Stromal cell of bone marrow (primary cell): Measurements from ENCODE around the gene PPP1R13L.
"Not testable (repeated sequence)": the region's sequence is repeated elsewhere in the genome, so short reads cannot be mapped to it uniquely, and the experiment has no call there.

Source experiments
- DNase-seq: peaks from one replicate; pipeline ENCODE4 v3.0.0-alpha.2; 2012; ENCODE audit warnings: low read depth

PPP1R13L gene

DNA sequence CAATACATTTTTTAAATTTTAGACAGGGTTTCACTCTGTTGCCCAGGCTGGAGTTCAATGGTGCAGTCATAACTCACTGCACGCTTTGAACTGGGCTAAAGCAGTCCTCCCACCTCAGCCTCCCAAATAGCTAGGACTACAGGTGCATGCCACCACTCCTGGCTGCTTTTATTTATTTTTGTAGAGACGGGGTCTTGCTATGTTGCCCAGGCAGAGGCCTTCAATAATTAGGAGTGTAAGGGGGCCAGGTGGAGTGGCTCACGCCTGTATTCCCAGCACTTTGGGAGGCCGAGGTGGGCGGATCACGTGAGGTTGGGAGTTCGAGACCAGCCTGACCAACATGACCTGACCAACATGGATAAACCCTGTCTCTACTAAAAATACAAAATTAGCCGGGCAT, 27.7 kb upstream of the PPP1R13L start:
- not testable (repeated sequence) for DNase-seq

DNA sequence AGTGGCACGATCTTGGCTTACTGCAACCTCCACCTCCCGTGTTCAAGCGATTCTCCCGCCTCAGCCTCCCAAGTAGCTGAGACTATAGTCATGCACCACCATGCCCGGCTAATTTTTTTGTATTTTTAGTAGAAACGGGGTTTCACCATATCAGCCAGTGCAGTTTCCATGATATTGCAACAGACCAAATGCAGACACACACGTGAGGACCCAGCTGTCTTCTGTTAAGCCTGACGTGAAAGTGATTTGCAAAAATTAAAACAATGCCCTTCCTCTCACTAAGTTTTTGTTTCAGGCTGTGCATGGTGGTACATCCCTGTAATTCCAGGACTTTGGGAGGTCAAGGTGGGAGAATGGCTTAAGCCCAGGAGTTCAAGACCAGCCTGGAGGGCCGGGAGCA, 26.1 kb upstream of the PPP1R13L start:
- DNase-seq = not testable (repeated sequence)

DNA sequence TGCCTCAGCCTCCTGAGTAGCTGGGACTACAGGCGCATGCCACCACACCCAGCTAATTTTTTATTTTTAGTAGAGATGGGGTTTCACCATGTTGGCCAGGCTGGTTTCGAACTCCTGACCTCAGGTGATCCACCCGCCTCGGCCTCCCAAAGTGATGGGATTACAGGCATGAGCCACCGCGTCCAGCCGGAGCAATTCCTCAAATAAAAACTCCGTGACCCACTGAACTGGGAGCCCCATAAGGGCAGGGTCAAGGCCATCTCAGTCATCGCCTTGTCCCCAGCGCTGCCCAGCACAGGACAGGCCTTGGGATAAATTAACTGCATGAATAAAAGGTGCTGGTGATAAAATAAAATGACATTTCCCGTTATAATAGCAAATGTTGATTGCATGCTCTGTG, 25.0 kb upstream of the PPP1R13L start:
- DNase-seq = not testable (repeated sequence)

DNA sequence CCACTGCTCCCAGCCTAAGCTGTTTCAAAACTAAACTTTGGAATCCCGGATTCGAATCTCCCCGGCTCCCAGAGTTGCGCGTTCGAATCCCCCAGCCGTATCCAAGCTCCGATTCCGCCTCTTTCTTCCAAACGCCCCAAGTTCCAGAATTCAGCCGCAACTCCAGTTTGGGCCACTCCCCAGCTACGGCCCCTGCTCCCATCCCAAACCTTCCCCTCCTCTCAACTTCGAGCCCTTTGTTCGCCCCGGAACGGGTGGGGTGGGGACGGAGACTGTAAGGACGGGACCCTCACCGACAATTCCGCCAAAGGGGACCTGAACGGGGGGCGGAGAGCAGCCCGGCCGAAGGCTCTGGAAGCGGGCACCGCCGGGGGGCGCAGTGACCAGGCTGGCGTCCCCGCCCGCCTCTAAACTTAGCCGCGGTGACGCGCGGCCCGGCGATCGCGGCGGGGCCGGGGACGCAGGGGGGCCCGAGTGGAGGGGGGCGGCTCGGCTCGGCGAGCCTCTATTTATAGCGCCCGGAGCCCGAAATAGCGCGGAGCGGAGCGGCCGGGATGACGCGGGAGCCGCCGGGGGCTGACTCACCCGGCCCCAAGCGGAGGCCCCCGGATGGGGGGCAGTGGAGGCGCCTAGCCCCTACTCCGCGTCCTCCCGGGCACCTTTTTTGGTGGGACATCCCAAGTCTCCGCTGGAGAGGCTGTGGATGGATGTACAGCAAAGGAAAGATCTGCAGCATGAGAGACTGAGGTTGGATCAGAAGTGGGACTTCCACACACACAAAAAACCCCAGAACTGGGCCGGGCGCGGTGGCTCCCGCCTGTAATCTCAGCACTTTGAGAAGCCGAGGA, 23.7 kb upstream of the PPP1R13L start:
- no peak for DNase-seq

DNA sequence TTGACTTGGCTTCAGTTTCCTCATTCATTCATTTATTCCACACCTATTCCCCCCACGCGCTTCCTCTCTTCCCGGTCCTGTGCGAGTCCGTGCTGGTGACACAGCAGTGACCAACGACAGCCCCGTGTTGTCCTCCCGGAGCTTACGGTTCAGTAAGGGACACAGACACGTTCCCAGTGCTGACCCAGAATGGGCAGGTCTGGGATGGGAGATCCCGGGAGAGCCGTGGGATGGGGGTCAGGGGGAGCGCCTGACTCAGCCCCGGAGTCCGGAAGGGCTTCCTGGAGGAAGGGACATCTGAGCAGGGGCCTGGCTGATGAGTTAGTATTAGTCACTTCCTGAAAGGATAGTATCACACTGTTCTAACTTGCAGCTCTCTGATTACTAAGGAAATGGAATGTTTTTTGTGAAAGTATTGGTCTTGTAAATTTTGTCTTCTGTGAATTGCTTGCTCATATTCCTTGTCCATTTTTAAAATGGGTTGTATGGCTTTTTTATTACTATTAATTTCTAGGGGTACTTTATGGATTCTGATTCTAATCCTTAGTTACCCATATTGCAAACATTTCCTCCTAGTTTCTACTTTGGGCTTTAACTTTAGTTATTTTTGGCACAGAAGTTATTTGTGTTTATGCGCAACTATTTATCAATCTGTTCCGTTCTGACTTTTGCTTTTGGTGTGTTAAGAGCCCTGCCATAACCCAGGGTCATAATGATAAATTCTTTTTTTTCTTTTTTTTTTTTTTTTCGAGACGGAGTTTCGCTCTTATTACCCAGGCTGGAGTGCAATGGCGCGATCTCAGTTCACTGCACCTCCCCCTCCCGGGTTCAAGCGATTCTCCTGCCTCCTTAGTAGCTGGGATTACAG, 19.6 kb upstream of the PPP1R13L start:
- DNase-seq = peak; percentile 88

DNA sequence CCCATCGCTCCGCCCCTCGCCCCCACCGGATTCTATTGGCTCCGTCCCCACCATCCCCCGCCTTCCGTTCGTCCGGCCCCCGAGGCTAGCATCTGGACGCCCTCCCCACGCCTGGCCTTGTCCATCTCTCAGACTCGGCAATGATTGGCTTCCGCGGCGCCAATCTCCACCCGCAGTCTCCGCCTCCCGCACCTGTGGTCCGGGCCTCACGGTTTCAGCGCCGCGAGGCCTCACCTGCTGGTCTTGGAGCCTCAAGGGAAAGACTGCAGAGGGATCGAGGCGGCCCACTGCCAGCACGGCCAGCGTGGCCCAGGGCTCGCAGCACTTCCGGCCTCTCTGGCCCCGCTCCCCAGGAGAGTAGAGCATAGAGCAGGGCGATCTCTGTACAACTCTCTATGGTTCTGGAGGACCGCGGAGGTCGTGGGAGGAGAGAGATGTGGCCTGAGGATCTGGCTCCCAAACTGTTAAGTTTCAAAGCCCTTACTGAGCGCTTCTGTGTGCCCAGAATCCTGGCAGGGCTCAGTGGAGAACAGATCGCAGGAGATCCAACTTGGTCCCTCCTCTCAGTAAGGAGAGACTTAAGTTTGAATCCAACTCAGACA, 18.8 kb upstream of the PPP1R13L start, which contains the start of gene ERCC1:
TSS of gene ERCC1 (minus strand) at position 329 of the 602 bp plus-strand sequence. CDS start 543 bp downstream, outside the sequence.
- DNase-seq = peak; percentile 86

DNA sequence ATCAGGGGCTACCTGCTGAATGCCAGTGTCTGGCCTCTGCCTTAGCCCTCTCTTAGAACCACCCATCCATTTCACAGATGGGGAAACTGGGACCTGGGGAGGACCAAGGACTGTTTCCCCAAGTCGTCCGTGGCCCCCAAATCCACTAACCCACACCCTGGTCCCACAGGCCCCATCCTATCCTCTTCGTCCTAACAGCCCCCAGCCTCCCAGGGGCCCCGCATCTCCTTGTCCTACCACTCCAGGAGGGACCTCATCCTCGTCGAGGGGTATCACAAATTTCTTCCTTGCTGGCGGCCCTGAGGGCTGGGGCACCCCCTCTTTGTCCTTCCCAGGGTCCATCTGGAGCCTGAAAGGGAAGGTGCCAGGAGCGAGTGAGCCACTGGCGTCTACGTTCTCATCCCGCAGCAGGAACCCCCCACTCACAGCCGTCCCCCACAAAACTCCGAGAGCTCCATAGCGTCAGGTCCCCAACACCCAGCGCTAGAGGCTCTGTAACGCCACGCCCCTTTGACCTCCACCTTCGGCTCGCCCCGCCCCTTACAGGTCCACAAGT, 18.2 kb upstream of the PPP1R13L start:
- DNase-seq = no peak

DNA sequence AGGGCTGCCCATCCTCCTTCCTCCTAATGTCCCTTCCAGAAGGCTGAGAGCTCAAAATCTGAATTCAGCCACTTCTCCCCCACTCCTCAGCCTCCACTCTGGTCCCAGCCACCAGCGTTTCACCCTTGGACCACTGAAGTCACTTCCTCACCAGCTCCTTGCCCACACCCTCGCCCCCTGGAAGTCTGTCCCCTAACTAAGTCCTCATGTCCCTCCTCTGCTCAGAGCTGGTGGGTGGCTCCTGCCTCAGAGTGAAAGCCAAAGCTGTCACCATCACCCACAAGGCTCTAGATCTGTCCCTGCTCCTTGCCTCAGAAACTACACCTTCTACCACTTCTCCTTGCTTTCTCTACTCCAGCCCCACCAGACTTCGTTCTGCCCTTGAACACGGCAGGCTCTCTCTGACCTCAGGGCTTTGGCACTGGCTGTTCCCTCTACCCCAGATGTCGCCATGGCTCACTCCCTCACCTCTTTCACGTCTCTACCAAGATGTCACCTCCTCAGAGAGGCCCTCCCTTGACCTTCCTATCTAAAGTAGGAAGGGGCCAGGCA, 17.2 kb upstream of the PPP1R13L start:
- DNase-seq = no peak

DNA sequence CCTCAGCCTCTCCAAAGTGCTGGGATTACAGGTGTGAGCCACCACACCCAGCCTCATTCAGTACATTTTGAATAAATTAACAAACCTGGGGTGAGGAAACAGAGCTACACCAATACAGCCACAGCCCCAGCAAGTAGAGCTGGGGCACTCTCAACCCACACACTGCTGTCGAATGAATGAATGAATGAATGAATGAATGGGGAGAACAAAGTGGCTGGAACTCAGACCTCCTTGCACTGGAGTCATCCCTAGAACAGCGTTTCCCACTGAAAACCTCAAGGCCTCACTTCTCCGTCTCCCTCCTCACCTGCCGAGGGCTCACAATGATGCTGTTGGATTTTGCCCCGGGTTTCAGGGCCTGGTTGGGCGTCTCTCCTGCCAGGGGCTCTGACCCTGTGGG, 16.0 kb upstream of the PPP1R13L start:
- DNase-seq = no peak

DNA sequence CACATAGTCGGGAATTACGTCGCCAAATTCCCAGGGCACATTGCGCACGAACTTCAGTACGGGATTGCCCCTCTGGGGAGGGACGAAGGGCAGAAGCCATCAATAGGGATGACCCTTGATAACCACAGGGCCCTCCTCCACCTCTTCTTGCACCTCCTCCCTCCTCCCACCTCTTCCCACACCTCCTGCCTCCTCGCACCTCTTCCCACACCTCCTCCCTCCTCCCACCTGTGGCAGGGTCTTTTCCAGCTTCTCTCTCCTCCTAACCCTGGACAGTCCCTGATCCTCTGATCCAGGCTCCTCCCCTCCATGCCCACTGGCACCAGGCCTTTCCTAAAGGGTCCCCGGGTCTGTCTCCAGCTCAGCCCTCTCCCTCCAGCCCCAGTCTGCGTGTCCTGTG, 15.5 kb upstream of the PPP1R13L start:
- DNase-seq = no peak

DNA sequence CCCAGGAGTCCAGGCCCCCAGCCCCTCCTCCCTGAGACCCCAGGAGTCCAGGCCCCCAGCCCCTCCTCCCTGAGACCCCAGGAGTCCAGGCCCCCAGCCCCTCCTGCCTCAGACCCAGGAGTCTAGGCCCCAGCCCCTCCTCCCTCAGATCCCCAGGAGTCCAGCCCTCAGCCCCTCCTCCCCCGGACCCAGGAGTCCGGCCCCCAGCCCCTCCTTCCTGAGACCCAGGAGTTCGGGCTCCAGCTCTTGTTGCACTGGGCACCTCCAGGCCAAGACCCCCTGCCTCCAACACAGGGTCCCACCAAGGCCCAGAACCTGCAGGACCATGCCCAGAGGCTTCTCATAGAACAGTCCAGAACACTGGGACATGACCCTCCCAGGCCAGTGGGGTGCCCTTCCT, 15.0 kb upstream of the PPP1R13L start:
- no peak for DNase-seq

DNA sequence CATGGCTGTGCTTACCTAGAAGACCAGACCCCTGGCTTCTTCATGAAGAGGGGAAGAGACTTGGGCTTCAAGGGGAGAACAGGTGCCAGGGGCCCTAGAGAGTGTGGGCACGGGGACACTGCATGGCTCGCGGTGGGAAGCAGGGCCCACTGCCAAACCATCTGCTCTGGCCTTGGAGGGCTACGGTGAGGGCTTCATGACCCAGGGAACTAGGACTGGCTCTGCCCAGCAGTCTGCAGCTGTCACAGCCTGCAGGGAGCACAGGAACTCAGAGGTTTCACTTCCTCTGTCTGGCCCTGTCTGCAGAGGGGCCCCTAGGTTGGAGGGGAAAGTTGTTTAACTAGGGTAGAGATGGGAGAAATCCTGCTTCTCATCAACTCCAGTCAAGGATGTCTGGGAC, 14.5 kb upstream of the PPP1R13L start:
- DNase-seq = no peak

DNA sequence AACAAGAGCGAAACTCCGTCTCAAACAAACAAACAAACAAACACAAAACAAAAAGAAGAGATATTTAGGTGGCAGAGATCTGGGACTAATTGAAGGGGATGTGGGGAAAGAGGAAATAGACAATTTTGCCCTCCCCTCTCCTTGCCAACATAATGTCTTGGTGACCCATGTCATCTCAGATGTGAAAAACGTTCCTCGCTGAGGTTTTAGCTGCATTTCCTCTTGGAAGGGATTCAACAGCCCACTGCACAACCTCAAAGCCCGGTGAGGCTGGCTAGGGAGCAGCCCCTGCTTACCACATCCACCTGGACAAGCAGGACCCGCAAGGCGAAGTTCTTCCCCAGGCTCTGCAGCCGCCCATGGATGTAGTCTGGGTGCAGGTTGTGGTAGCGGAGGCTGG, 13.9 kb upstream of the PPP1R13L start:
- no peak for DNase-seq

DNA sequence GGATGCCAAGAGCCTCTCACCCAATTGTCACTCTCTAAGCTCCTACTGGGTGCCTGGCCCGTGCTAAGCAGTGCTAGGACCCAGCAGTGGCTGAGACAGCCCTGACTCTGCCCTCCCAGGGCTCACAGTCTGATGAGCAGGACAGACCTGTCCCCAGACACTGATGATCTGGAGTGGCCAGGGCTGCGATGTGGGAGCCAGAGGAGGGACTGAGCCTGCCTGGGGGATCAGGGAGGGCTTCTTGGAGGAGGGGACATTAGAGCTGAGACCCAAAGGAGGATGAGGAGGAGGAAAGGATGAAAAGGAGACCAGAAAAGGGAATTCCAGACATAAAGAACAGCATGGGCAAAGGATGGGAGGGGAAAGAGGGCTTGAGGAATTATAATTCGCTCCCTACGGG, 12.3 kb upstream of the PPP1R13L start:
- no peak for DNase-seq

DNA sequence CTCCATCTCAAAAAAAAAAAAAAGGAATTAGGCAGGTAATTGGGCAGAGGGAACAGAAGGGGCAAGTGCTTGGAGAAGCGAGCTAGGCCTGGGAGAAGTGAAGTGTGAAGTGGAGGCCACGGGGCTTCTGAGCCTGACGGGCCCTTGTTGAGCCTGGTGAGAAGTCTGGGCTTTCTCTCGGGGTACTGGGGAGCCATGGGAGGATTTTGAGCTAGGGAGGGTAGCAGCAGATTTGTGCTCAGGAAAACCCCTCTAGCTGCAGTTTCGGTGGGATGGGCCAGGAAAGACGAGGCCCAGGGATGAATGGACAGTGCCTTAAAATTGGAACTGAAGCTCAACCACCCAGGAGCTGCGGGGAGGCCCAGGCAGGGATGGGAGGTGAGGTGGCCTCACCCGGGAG, 9.6 kb upstream of the PPP1R13L start:
- no peak for DNase-seq

DNA sequence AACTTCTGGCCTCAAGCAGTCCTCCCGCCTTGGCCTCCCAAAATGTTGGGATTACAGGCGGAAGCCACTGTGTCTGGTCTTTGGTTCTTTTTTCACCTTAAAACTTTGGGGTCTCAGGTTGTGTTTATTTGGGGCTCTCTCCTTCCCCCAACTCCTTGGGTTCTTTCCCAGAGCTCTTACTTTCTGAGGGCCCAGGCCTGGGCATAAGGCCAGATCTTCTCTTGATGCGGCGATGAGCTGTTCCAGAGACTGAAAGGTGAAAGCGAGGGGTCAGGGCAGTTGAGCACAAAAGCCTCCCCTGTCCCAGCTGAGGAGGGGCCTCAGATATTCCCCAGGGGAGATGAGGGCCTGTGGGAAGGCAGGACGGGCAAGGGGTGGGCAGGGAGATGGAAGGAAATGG, 8.6 kb upstream of the PPP1R13L start:
- no peak for DNase-seq

DNA sequence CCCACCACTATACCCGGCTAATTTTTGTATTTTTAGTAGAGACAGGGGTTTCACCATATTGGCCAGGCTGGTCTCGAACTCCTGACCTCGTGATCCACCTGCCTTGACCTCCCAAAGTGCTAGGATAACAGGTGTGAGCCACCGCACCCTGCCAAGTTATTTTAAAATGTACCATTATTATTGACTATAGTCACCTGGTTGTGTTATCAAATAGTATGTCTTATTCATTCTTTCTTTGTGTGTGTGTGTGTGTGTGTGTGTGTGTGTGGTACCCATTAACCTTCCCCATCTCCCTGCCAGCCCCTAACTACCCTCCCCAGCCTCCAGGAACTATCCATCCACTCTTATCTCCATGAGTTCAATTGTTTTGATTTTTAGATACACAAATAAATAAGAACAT, 5.5 kb upstream of the PPP1R13L start:
- DNase-seq = not testable (repeated sequence)

DNA sequence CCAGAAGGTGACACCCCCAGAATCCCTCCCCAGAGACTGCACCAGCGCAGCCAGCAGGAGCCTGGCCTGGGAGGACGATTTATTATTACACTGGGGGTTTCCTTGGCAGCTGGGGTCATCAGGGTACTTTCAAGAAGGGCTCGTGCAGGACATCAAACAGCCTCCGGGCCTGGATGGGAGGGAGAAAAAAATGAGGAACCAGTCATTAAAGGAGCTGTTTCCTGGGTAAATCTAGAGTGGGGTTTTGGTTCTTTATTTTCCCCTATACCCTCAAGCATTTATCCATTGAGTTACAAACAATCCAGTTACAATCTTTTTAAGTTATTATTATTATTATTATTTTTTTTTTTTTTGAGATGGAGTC, 4.7 kb upstream of the PPP1R13L start:
- no peak for DNase-seq

DNA sequence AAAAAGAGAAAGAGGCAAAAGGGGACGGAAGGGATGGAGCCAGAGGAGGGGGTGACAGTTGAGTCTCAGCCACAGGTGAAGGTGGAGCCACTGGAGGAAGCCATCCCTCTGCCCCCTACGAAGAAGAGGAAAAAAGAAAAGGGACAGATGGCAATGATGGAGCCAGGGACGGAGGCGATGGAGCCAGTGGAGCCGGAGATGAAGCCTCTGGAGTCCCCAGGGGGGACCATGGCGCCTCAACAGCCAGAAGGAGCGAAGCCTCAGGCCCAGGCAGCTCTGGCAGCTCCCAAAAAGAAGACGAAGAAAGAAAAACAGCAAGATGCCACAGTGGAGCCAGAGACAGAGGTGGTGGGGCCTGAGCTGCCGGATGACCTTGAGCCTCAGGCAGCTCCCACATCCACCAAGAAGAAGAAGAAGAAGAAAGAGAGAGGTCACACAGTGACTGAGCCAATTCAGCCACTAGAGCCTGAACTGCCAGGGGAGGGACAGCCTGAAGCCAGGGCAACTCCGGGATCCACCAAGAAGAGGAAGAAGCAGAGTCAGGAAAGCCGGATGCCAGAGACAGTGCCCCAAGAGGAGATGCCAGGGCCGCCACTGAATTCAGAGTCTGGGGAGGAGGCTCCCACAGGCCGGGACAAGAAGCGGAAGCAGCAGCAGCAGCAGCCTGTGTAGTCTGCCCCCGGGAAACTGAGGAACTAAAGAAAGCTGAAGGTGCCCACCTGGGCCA, 4.1 kb upstream of the PPP1R13L start:
- no peak for DNase-seq

DNA sequence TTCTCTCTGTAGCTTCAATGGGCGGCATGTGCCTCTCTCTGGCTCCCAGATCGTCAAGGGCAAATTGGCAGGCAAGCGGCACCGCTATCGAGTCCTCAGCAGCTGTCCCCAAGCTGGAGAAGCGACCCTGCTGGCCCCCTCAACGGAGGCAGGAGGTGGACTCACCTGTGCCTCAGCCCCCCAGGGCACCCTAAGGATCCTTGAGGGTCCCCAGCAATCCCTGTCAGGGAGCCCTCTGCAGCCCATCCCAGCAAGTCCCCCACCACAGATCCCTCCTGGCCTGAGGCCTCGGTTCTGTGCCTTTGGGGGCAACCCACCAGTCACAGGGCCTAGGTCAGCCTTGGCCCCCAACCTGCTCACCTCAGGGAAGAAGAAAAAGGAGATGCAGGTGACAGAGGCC, 3.3 kb upstream of the PPP1R13L start:
- no peak for DNase-seq

DNA sequence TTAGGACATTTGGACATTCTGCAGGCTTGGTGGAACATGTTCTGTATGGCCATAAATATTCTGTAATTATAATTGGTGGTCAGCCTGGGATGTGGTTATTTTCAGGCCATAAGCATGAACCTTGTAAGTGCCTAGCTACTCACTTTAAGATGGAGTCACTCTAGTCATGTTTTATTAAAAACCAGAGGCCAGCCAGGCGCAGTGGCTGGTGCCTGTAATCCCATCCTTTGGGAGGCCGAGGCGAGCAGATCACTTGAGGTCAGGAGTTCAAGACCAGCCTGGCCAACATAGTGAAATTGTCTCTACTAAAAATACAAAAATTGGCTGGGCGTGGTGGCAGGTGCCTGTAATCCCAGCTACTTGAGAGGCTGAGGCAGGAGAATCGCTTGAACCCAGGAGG, 2.7 kb upstream of the PPP1R13L start:
- not testable (repeated sequence) for DNase-seq

DNA sequence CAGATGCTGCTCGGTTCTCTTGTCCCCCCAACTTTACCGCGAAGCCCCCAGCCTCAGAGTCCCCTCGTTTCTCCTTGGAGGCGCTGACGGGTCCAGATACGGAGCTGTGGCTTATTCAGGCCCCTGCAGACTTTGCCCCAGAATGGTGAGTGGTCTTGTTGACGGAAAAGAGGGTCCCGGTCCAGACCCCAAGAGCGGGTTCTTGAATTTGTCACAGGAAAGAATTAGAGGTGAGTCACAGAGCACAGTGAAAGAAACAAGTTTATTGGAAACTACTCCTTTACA, 2.2 kb upstream of the PPP1R13L start:
- DNase-seq = no peak
